ENCODE measurements around the gene MLKL.
"Not testable (repeated sequence)": the region's sequence is repeated elsewhere in the genome, so short reads cannot be mapped to it uniquely, and the experiment has no call there.

Gene MLKL

GRCh38 chr16:74698222-74698621 is 2.4 kb downstream of the MLKL start:
- Mint-ChIP-seq H3K27ac (peak overlapping the region; percentile 57), H3K27me3 (ENCODE audit: low read depth) (no peaks in the 10 kb centered on the region), H3K4me3 (peak overlapping the region; percentile 80), H3K4me1 (ENCODE audit: low read depth) (peaks cover 55% of the 10 kb centered on the region), H3K36me3 (ENCODE audit: low read depth) (peaks cover 27% of the 10 kb centered on the region), H3K9me3 (no peaks in the 10 kb centered on the region)

DNA sequence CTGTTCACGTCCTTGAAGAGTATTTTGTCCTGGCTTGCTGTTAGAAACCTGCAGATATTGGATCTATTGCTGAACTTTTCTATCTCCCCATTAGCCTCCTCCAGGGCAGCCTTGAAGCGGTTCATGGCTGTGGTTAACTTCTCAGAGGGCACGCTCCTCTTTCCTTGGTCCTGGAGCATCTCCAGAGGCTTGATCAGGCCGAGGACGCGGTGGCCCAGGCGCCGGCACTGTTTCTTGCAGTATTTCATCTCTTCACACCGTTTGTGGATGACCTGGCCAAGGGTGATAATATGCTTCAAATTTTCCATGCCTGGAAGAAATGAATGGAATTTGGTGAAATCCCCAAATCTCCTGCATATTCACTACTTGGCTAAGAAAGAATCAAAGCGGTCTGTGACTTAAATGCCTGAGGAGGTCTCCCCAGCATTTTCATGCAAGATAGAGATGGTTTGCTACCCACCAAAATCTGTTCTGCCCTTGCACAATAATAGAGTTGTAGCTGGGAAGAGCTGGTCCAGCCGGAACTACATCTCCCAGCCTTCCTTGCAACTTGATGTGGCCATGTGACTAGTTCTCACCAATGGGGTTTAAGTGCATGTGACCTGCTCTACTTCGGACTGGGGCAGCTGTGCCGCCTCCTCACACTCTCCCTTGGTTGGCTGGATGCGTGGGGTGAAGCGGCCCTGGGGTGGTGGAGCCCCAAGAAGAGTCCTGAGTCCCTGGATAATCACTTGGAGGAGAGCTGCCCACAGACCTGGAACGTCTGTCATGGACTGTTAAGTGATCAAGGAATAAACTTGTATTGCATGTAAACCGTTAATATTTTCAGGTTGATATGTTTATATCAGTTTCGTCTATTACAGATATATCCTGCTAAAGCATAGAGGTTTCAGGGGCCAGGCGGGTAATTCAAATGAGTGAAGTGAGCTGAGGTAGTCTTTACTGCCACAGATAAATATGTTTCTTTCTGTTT is 4.9 kb downstream of the MLKL start:
- H3K27me3 Mint-ChIP-seq (ENCODE audit: low read depth): no peaks in the 10 kb centered on the region
- H3K4me1 Mint-ChIP-seq (ENCODE audit: low read depth): peaks cover 43% of the 10 kb centered on the region
- H3K4me3 Mint-ChIP-seq: peak overlapping the region; percentile 85
- H3K9me3 Mint-ChIP-seq: no peaks in the 10 kb centered on the region
- H3K27ac Mint-ChIP-seq: peak overlapping the region; percentile 83
- H3K36me3 Mint-ChIP-seq (ENCODE audit: low read depth): peaks cover 42% of the 10 kb centered on the region

DNA sequence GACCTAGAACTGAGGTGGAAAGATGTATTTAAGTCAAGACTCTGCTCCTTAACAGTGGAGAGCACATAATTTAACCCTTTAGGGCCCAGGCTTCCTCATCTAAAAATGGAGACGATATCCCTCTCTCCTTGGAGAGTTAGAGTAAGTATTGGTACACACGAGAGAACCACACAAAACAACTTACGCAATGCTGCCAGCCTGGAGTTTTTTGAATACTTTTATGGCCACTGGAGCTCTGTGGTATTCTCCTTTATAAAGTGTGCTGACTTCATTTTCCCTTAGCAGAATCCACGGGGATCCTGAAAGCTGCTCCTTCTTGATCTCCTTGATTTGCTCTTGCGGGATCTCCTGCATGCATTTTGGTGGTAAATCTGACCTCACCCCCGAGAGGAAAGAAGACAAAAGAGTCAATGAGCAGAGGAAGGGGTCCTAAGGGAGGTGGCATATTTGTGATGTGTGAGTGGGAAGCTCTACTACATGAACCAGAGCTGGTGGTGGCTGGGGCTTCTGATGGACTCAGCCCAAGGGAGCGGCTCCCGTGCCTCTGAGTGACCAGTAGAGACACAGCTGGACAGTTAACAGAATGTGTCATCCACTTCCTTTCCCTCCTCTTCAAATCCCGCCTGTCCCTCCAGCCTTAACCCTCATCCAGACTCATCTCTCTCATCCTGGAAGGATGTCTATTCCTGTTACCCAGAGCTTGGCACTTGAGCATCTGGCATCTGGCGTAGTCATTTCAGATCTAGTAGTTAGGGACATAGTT is 9.4 kb downstream of the MLKL start:
- H3K4me3 Mint-ChIP-seq: no peak overlapping the region
- H3K36me3 Mint-ChIP-seq (ENCODE audit: low read depth): peaks cover 50% of the 10 kb centered on the region

GRCh38 chr16:74682556-74682955 is 18.1 kb downstream of the MLKL start:
- no peaks in the 10 kb centered on the region for H3K9me3 Mint-ChIP-seq
- peaks cover 2% of the 10 kb centered on the region for H3K4me1 Mint-ChIP-seq (ENCODE audit: low read depth)
- H3K4me3 Mint-ChIP-seq: no peak overlapping the region
- no peak overlapping the region for H3K27ac Mint-ChIP-seq
- H3K27me3 Mint-ChIP-seq (ENCODE audit: low read depth): no peaks in the 10 kb centered on the region
- peaks cover 31% of the 10 kb centered on the region for H3K36me3 Mint-ChIP-seq (ENCODE audit: low read depth)

More for the DNA sequence above, 9.4 kb downstream of the MLKL start:
- Mint-ChIP-seq H3K27me3 (ENCODE audit: low read depth) (no peaks in the 10 kb centered on the region), H3K9me3 (no peaks in the 10 kb centered on the region), H3K4me1 (ENCODE audit: low read depth) (peaks cover 16% of the 10 kb centered on the region), H3K27ac (no peak overlapping the region)

DNA sequence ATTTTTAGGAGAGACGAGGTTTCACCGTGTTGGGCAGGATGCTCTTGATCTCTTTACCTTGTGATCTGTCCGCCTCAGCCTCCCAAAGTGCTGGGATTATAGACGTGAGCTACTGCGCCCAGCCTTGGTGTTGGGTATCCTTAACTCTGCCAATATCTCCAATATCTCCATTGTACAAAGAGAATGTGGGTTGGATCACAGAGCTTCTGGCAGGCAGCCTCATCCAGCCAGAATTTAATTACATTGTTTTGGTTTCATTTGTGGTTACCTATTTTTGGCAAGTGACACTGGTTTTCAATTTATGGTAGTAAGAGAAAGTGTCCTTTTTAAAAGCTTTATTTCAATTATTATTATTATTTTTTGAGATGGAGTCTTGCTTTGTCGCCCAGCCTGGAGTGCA is 20.0 kb downstream of the MLKL start:
- H3K36me3 Mint-ChIP-seq (ENCODE audit: low read depth): peaks cover 35% of the 10 kb centered on the region
- H3K4me3 Mint-ChIP-seq: no peak overlapping the region

GRCh38 chr16:74679983-74680382 is 20.7 kb downstream of the MLKL start:
- peaks cover 35% of the 10 kb centered on the region for H3K36me3 Mint-ChIP-seq (ENCODE audit: low read depth)
- H3K27me3 Mint-ChIP-seq (ENCODE audit: low read depth): no peaks in the 10 kb centered on the region
- H3K27ac Mint-ChIP-seq: peak overlapping the region; percentile 26
- no peaks in the 10 kb centered on the region for H3K4me1 Mint-ChIP-seq (ENCODE audit: low read depth)
- H3K9me3 Mint-ChIP-seq: no peaks in the 10 kb centered on the region
- H3K4me3 Mint-ChIP-seq: no peak overlapping the region

More for the DNA sequence above, 20.0 kb downstream of the MLKL start:
- H3K4me1 Mint-ChIP-seq (ENCODE audit: low read depth): no peaks in the 10 kb centered on the region
- H3K27ac Mint-ChIP-seq: no peak overlapping the region
- H3K9me3 Mint-ChIP-seq: no peaks in the 10 kb centered on the region
- no peaks in the 10 kb centered on the region for H3K27me3 Mint-ChIP-seq (ENCODE audit: low read depth)

- Mint-ChIP-seq H3K27me3 (ENCODE audit: low read depth) (no peaks in the 10 kb centered on the region), H3K36me3 (ENCODE audit: low read depth) (peaks cover 38% of the 10 kb centered on the region), H3K4me3 (no peak overlapping the region), H3K4me1 (ENCODE audit: low read depth) (no peaks in the 10 kb centered on the region), H3K9me3 (no peaks in the 10 kb centered on the region), H3K27ac (no peak overlapping the region)
Observed at GRCh38 chr16:74677868-74678267, 22.8 kb downstream of the MLKL start.

GRCh38 chr16:74673876-74674275 is 26.8 kb downstream of the MLKL start:
- no peak overlapping the region for H3K4me3 Mint-ChIP-seq
- no peaks in the 10 kb centered on the region for H3K27me3 Mint-ChIP-seq (ENCODE audit: low read depth)
- H3K4me1 Mint-ChIP-seq (ENCODE audit: low read depth): no peaks in the 10 kb centered on the region
- H3K27ac Mint-ChIP-seq: no peak overlapping the region
- no peaks in the 10 kb centered on the region for H3K9me3 Mint-ChIP-seq
- peaks cover 43% of the 10 kb centered on the region for H3K36me3 Mint-ChIP-seq (ENCODE audit: low read depth)

DNA sequence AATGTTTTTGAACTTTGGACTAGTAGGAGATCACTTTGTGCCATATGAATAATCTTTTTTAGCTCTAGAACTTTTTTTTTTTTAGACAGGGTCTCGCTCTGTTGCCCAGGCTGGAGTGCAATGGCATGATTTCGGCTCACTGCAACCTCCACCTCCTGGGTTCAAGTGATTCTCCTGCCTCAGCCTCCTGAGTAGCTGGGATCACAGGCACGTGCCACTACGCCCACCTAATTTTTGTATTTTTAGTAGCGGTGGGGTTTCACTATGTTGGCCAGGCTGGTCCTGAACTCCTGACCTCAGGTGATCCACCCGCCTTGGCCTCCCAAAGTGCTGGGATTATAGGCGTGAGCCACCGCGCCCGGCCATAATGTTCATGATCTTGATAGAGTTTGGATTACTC is 31.8 kb downstream of the MLKL start:
- peaks cover 30% of the 10 kb centered on the region for H3K36me3 Mint-ChIP-seq (ENCODE audit: low read depth)
- not testable (repeated sequence) for H3K27me3 Mint-ChIP-seq (ENCODE audit: low read depth); H3K4me3 Mint-ChIP-seq; H3K27ac Mint-ChIP-seq; H3K9me3 Mint-ChIP-seq
- H3K4me1 Mint-ChIP-seq (ENCODE audit: low read depth): peaks cover 17% of the 10 kb centered on the region

DNA sequence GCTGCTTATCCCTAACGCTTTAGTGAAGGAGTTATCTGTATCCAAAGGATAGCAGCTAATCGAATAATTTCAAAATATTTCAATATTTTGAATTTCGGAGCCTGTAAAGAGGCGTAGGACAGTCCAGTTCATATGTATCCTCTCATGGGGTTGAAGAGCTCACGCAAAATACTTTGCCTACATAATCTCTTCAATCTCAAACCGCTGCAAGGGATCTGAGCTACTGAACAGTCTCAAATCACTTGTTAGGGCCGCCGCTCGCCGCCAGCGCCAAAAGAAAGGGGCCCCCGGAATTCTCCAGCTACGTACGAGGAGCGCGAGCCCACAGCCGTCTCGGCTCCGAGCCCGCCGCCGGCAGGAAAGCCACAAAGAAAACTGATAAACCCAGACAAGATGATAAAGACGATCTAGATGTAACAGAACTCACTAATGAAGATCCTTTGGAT is 33.4 kb downstream of the MLKL start:
- peak overlapping the region; percentile 93 for H3K4me3 Mint-ChIP-seq
- H3K9me3 Mint-ChIP-seq: peaks cover 3% of the 10 kb centered on the region
- H3K4me1 Mint-ChIP-seq (ENCODE audit: low read depth): peaks cover 29% of the 10 kb centered on the region
- no peaks in the 10 kb centered on the region for H3K27me3 Mint-ChIP-seq (ENCODE audit: low read depth)
- peak overlapping the region; percentile 94 for H3K27ac Mint-ChIP-seq
- peaks cover 31% of the 10 kb centered on the region for H3K36me3 Mint-ChIP-seq (ENCODE audit: low read depth)

DNA sequence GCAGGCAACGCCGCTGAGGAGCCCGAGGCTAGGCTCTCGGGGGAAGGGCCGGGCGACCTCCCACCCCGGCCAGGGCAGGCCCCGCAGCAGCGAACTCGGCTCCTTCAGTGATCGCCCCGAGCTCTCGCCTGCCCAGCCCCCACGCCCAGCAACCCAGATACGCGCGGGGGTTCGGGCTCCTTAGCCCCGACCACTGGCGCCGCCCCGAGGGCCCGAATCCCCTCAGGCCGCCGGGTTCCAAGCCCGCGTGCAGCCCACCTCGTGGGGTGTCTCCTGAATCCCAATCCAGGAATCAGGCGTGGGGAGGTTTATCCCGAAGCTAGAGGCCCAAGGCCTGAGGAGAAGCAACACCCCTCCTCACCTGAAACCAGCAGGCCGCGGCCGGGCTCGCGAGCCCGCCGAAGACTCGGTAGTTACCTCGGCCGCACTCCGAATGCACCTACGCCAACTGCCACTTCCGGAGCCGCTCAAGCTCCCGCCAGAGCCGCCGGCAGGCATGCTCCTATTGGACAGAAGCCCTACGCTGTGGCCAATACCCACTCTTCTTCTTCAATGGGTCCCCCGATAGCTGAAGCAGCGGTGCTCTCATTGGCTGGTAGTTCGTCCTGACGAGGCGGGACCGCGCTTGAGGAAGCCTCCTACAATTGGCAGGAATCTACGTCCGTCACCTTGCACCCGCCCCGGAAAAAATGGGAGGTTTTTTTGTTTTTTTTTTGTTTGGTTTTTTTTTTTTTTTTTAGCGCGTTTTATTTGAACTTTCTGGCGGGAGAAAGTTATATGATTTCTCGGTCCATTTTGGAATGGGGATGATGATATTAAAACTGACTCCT is 34.0 kb downstream of the MLKL start, which contains the start of gene RFWD3:
RFWD3 (minus strand) TSS at position 453 of the 830 bp plus-strand sequence. CDS start 5,428 bp downstream, outside the sequence.
- peaks cover 3% of the 10 kb centered on the region for H3K9me3 Mint-ChIP-seq
- H3K4me3 Mint-ChIP-seq: peak within 1 kb of the TSS; percentile 93
- no peaks in the 10 kb centered on the region for H3K27me3 Mint-ChIP-seq (ENCODE audit: low read depth)
- H3K36me3 Mint-ChIP-seq (ENCODE audit: low read depth): peaks cover 26% of the 10 kb centered on the region
- H3K27ac Mint-ChIP-seq: peak within 1 kb of the TSS; percentile 94
- H3K4me1 Mint-ChIP-seq (ENCODE audit: low read depth): peaks cover 31% of the 10 kb centered on the region

- peak overlapping the region; percentile 93 for H3K4me3 Mint-ChIP-seq
- H3K27ac Mint-ChIP-seq: peak overlapping the region; percentile 94
- H3K27me3 Mint-ChIP-seq (ENCODE audit: low read depth): no peaks in the 10 kb centered on the region
- peaks cover 26% of the 10 kb centered on the region for H3K36me3 Mint-ChIP-seq (ENCODE audit: low read depth)
- H3K4me1 Mint-ChIP-seq (ENCODE audit: low read depth): peaks cover 33% of the 10 kb centered on the region
- H3K9me3 Mint-ChIP-seq: peaks cover 3% of the 10 kb centered on the region
Observed at GRCh38 chr16:74666010-74666421, 34.6 kb downstream of the MLKL start.

- Mint-ChIP-seq H3K36me3 (ENCODE audit: low read depth) (peaks cover 56% of the 10 kb centered on the region), H3K27ac (no peak overlapping the region), H3K4me3 (no peak overlapping the region), H3K9me3 (no peaks in the 10 kb centered on the region), H3K27me3 (ENCODE audit: low read depth) (no peaks in the 10 kb centered on the region), H3K4me1 (ENCODE audit: low read depth) (peaks cover 60% of the 10 kb centered on the region)
Observed at GRCh38 chr16:74661064-74661463, 39.6 kb downstream of the MLKL start.

DNA sequence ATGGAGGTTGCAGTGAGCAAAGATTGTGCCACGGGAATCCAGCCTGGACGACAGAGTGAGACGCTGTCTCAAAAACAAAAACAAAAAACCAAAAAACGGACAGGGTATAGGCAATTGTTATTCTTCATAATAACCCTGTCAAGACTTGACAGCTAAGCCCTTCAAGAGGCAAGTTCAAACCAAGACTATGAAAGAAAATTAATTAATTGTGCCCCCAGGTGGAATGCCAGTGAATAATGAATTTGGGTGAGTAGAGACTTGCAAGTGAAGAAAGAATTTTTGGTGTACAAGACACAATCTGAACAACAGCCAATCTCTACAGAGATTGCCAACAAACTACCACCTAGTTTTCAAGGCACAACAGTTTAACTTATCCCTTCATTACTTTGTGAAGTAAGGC is 40.3 kb downstream of the MLKL start:
- Mint-ChIP-seq H3K27me3 (ENCODE audit: low read depth) (no peaks in the 10 kb centered on the region), H3K27ac (no peak overlapping the region), H3K4me3 (no peak overlapping the region), H3K36me3 (ENCODE audit: low read depth) (peaks cover 59% of the 10 kb centered on the region), H3K4me1 (ENCODE audit: low read depth) (peaks cover 64% of the 10 kb centered on the region), H3K9me3 (no peaks in the 10 kb centered on the region)

Measured in T-helper 1 cell treated with Interleukin-12 subunit alpha and Interleukin-12 subunit beta and Interleukin-4 antibody, amounts not matched to agents 30 μg/mL and 1 μg/mL, for 36 hours (primary cell).